Skeletal muscle satellite cell (primary cell): ENCODE measurements around the gene CHCHD5.
A peak's percentile ranks its signal among the peaks of the same experiment; 100 is the strongest.
"Not testable (repeated sequence)": the region's sequence is repeated elsewhere in the genome, so short reads cannot be mapped to it uniquely, and the experiment has no call there.

ENCODE experiments used
- H3K27me3 ChIP-seq: 2 replicates; pipeline ENCODE4 v1.7.0; 2013; ENCODE audit warnings: low read length; ENCODE audit not compliant: control insufficient read depth, insufficient read depth
- H3K36me3 ChIP-seq: 2 replicates; pipeline ENCODE4 v1.7.0; 2013; ENCODE audit warnings: mild to moderate bottlenecking, control low read depth, low read length; ENCODE audit not compliant: insufficient read depth
- H3K4me1 ChIP-seq: 2 replicates; pipeline ENCODE4 v1.7.0; 2013; ENCODE audit warnings: low read length; ENCODE audit not compliant: control insufficient read depth, insufficient read depth
- H3K4me2 ChIP-seq: 2 replicates; pipeline ENCODE4 v1.7.0; 2013; ENCODE audit warnings: mild to moderate bottlenecking, low read length
- H3K4me3 ChIP-seq: 2 replicates; pipeline ENCODE4 v1.7.0; 2013; ENCODE audit warnings: low read length
- H3K9ac ChIP-seq: 2 replicates; pipeline ENCODE4 v1.7.0; 2013; ENCODE audit warnings: mild to moderate bottlenecking, low read depth, low read length, moderate library complexity
- H3K9me3 ChIP-seq: replicated peaks from 2 replicates; pipeline ENCODE4 v1.7.0; 2013; ENCODE audit warnings: mild to moderate bottlenecking, control low read depth, low read length

CHCHD5 gene

GRCh38 chr2:112566104-112566503 is 18.3 kb upstream of the CHCHD5 start:
- no peaks in the 10 kb centered on the region for H3K27me3 ChIP-seq
- peaks cover 47% of the 10 kb centered on the region for H3K36me3 ChIP-seq
- H3K9ac ChIP-seq = no peak overlapping the region
- H3K4me2 ChIP-seq = no peak overlapping the region
- H3K4me3 ChIP-seq = no peak overlapping the region
- H3K4me1 ChIP-seq = no peaks in the 10 kb centered on the region
- no peaks in the 10 kb centered on the region for H3K9me3 ChIP-seq

DNA sequence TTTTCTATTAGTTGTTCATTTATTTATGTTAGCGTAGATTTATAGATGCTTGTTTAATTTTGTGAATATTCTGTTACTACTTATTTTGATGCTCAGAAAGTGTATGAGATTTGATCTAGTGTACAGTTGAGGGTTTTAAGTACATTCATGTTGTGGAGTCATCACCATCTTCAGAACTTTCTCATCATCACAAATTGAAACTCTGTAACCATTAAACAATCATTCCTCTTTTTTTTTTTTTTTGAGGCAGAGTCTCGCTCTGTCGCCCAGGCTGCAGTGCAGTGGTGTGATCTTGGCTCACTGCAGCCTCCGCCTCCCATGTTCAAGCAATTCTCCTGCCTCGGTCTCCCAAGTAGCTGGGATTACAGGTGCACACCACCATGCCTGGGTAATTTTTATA is 17.9 kb upstream of the CHCHD5 start:
- not testable (repeated sequence) for H3K4me2 ChIP-seq, H3K9ac ChIP-seq, H3K9me3 ChIP-seq, H3K4me1 ChIP-seq, H3K4me3 ChIP-seq, H3K27me3 ChIP-seq
- peaks cover 47% of the 10 kb centered on the region for H3K36me3 ChIP-seq

GRCh38 chr2:112572005-112572404 is 12.4 kb upstream of the CHCHD5 start:
- no peak overlapping the region for H3K4me2 ChIP-seq
- no peaks in the 10 kb centered on the region for H3K27me3 ChIP-seq
- H3K4me3 ChIP-seq = no peak overlapping the region
- H3K4me1 ChIP-seq = no peaks in the 10 kb centered on the region
- no peak overlapping the region for H3K9ac ChIP-seq
- H3K9me3 ChIP-seq = no peaks in the 10 kb centered on the region
- peaks cover 68% of the 10 kb centered on the region for H3K36me3 ChIP-seq

DNA sequence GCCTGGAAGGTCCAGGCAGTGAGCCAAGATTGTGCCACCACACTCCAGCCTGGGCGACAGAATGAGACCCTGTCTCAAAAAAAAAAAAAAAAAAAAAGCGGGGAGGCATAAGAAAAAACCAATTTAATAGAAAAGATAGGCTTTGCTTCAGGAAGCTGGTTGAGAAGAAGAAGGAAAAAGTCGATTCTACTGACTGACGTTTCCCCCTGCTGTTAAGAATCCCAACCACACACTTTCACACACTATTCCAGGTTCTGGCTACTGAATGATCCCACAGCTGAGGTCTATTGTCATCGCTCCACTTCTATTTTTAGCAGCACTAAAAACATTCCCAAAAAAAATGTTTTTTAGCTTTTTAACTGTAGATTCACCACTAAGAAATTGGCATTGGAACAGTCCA is 6.7 kb upstream of the CHCHD5 start:
- peaks cover 17% of the 10 kb centered on the region for H3K4me1 ChIP-seq
- H3K27me3 ChIP-seq = no peaks in the 10 kb centered on the region
- H3K9me3 ChIP-seq = no peaks in the 10 kb centered on the region
- peaks cover 27% of the 10 kb centered on the region for H3K36me3 ChIP-seq
- H3K9ac ChIP-seq = no peak overlapping the region
- H3K4me2 ChIP-seq = no peak overlapping the region
- no peak overlapping the region for H3K4me3 ChIP-seq

GRCh38 chr2:112579241-112579640 is 5.2 kb upstream of the CHCHD5 start:
- H3K4me1 ChIP-seq = peaks cover 24% of the 10 kb centered on the region
- H3K4me3 ChIP-seq = no peak overlapping the region
- no peak overlapping the region for H3K4me2 ChIP-seq
- H3K9ac ChIP-seq = no peak overlapping the region
- peaks cover 19% of the 10 kb centered on the region for H3K36me3 ChIP-seq
- no peaks in the 10 kb centered on the region for H3K9me3 ChIP-seq
- no peaks in the 10 kb centered on the region for H3K27me3 ChIP-seq

- Histone ChIP-seq H3K36me3 (peaks cover 11% of the 10 kb centered on the region), H3K27me3 (no peaks in the 10 kb centered on the region), H3K4me2 (no peak overlapping the region), H3K9me3 (no peaks in the 10 kb centered on the region), H3K4me3 (no peak overlapping the region), H3K9ac (no peak overlapping the region), H3K4me1 (peaks cover 27% of the 10 kb centered on the region)
Measured at GRCh38 chr2:112580084-112580483, 4.3 kb upstream of the CHCHD5 start.

GRCh38 chr2:112582314-112582746 is 2.1 kb upstream of the CHCHD5 start:
- no peaks in the 10 kb centered on the region for H3K27me3 ChIP-seq
- no peak overlapping the region for H3K4me2 ChIP-seq
- H3K4me3 ChIP-seq = no peak overlapping the region
- no peaks in the 10 kb centered on the region for H3K9me3 ChIP-seq
- no peaks in the 10 kb centered on the region for H3K36me3 ChIP-seq
- H3K9ac ChIP-seq = no peak overlapping the region
- peaks cover 32% of the 10 kb centered on the region for H3K4me1 ChIP-seq

- Histone ChIP-seq H3K4me1 (peaks cover 32% of the 10 kb centered on the region), H3K4me3 (peak overlapping the region; percentile 75), H3K36me3 (peaks cover 4% of the 10 kb centered on the region), H3K9ac (peak overlapping the region; percentile 96), H3K27me3 (no peaks in the 10 kb centered on the region), H3K4me2 (peak overlapping the region; percentile 98), H3K9me3 (no peaks in the 10 kb centered on the region)
Measured at GRCh38 chr2:112583497-112584133, 794 bp upstream of the CHCHD5 start.

- Histone ChIP-seq H3K9ac (peak overlapping the region; percentile 96), H3K36me3 (peaks cover 4% of the 10 kb centered on the region), H3K4me1 (peaks cover 24% of the 10 kb centered on the region), H3K27me3 (no peaks in the 10 kb centered on the region), H3K4me3 (peak overlapping the region; percentile 75), H3K4me2 (peak overlapping the region; percentile 98), H3K9me3 (no peaks in the 10 kb centered on the region)
Measured at GRCh38 chr2:112584891-112585250, 462 bp downstream of the CHCHD5 start.

DNA sequence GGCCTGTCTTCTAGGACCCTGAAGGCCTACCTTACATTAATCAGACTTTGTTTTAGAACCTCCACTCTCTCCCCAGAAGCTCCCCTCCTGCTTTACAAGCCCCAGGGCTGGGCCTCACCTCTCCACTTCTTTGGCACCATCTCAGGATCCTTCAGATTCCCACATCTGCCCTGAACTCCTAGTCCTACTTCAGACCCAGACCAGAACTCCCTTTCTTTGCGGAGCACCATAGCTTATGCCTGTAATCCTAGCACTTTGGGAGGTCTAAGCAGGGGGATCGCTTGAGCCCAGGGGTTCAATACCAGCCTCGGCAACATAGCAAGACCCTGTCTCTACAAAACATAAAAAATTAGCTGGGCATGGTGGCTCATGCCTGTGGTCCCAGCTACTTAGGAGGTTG is 991 bp downstream of the CHCHD5 start:
- Histone ChIP-seq H3K27me3 (no peaks in the 10 kb centered on the region), H3K36me3 (peaks cover 4% of the 10 kb centered on the region), H3K4me3 (peak overlapping the region; percentile 75), H3K9me3 (no peaks in the 10 kb centered on the region), H3K4me2 (peak overlapping the region; percentile 98), H3K9ac (peak overlapping the region; percentile 96), H3K4me1 (peaks cover 24% of the 10 kb centered on the region)

DNA sequence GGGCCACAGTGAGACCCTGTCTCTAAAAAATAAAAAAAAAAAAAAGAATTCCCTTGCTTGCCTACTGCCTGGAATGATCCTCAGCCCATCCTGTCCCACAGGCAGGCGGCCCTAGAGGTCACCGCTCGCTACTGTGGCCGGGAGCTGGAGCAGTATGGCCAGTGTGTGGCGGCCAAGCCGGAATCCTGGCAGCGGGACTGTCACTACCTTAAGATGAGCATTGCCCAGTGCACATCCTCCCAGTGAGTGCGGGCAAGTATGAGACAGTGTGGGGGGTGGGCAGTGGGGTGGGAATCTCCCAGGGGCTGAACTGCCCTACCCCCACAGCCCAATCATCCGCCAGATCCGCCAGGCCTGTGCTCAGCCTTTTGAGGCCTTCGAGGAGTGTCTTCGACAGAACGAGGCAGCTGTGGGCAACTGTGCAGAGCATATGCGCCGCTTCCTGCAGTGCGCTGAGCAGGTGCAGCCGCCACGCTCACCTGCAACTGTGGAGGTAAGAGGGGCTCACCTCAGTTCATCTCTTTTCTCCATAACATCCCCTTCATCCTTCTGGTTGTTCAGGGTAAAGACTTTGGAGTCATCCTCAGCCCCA is 1.6 kb downstream of the CHCHD5 start:
- Histone ChIP-seq H3K36me3 (peaks cover 4% of the 10 kb centered on the region), H3K4me1 (peaks cover 24% of the 10 kb centered on the region), H3K27me3 (no peaks in the 10 kb centered on the region), H3K9ac (no peak overlapping the region), H3K4me2 (no peak overlapping the region), H3K9me3 (no peaks in the 10 kb centered on the region), H3K4me3 (no peak overlapping the region)

GRCh38 chr2:112588611-112589045 is 4.2 kb downstream of the CHCHD5 start:
- H3K4me1 ChIP-seq = peaks cover 17% of the 10 kb centered on the region
- H3K4me2 ChIP-seq = peak overlapping the region; percentile 4
- H3K4me3 ChIP-seq = no peak overlapping the region
- no peaks in the 10 kb centered on the region for H3K9me3 ChIP-seq
- no peaks in the 10 kb centered on the region for H3K27me3 ChIP-seq
- no peak overlapping the region for H3K9ac ChIP-seq
- peaks cover 4% of the 10 kb centered on the region for H3K36me3 ChIP-seq
